GM18499 (cell line): Measurements from ENCODE around the gene SMYD3.

Experiments used
- ATAC-seq: cut with Tn5 transposase; IDR thresholded peaks from one replicate; pipeline ENCODE4 v1.9.1; 2021; ENCODE audit warnings: moderate number of reproducible peaks; ENCODE audit not compliant: insufficient read depth, unreplicated experiment

Gene SMYD3

DNA sequence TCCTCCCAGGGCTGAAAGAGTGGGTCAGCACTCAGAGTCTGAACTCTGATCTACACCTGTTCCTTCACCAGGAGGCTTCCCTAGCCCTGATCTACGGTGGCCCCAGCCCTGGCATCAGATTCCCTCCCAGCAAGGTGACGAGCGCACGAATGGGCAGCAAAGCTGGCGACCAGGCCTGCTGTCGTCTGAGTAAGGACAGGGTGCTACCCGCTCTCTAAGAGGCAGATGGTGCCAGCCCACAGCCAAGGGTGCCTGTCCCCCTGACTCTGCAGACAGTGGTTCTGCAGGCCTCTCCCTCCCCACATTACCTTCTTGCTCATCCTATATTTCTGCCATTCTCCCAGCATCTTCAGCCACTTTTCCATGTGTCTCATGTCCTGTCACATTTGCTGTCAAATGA lies 10.3 kb upstream of the SMYD3 start:
- ATAC-seq, result no peak

- ATAC-seq, result no peak
Observed at GRCh38 chr1:246516126-246516525, 9.0 kb upstream of the SMYD3 start.

- no peak for ATAC-seq
Observed at GRCh38 chr1:246515390-246516005, 8.4 kb upstream of the SMYD3 start.

GRCh38 chr1:246513619-246514343 lies 6.7 kb upstream of the SMYD3 start:
- ATAC-seq, result no peak

- no peak for ATAC-seq
Observed at GRCh38 chr1:246513041-246513440, 6.0 kb upstream of the SMYD3 start.

DNA sequence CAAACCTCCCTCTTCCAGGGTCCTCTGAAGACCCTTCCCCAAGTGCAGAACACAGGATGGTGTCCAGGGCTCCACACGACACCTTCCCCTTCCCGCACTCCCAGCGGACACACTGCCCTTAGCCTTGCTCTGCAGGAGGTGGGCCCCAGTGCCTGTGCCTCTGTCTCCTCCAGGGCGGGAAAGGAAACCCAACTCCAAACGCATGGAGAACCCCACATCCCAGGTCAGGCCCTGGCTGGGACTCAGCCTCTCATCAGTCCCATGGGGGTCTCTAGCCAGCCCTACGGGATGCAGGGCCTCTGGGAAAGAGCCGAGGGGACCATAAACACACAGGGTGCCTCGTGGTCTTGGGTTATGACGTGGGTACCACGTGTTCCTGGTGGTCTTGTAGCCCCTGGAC lies 5.6 kb upstream of the SMYD3 start:
- no peak for ATAC-seq

DNA sequence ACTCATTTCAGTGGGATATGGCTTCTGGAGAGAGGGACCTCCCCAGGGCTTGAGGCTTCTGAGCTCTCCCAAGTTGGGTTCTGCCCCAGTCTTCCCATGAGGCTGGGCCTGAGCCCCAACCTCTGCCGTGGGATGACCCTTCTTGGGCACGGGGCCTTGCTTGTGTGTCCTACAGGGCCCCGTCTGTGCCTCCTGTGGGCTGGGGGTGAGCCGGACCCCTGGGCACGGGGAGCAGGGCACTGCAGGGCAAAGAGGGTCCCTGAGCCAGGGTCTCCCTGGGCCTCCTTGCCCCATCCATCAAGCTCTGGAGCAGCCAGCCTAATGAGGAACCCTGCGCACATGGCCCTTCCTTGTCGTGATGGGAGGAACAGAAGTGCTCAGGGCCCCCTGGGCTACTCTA lies 5.2 kb upstream of the SMYD3 start:
- no peak for ATAC-seq

- no peak for ATAC-seq
Observed at GRCh38 chr1:246511203-246511602, 4.1 kb upstream of the SMYD3 start.

DNA sequence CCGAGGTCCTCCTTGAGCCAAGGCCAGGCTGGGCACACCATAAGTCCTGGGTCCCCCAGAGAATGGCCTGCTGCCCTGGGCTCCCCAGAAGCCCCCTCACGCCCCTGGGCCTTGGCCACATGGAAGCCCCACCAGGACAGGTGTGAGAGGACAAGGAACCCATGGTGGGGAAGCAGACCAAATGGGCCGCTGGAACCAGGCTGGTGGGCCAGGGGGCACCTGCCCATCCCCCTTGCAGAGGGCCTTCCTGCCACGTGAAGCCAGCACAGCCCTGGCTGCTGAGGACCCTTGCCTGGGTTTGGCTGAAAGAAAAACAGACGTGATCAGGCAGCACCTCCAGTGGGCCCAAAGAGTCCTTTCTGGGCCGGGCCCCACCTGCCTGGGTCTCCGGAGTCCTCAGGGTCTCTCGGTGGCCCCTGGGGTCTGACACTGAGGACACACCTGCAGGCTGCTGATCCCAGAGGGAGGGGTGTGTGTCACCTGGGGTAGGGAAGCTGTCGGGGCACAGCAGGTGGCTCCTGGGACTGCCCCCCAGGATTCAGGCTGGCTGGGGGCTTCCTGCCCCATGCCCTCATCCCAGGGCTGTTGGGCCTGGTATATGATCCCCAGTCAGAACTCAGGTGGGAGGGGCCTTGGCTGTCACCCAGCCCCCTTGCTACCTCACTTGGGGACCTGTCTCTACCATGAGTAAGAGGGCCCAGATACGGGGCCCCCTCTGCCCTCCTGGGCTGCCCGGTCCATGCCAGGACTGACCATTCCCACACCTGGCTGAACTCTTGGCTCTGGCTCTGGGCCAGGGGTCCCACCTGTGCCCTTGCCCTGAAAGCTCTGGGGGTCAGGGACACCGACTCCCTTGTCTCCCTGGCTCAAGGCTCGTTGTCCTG lies 3.3 kb upstream of the SMYD3 start:
- no peak for ATAC-seq

GRCh38 chr1:246508897-246509688 lies 2.0 kb upstream of the SMYD3 start:
- no peak for ATAC-seq

GRCh38 chr1:246506367-246506673 lies 759 bp downstream of the SMYD3 start:
- no peak for ATAC-seq

GRCh38 chr1:246503341-246503740 lies 3.7 kb downstream of the SMYD3 start:
- ATAC-seq, result no peak

- no peak for ATAC-seq
Observed at GRCh38 chr1:246497331-246497915, 9.7 kb downstream of the SMYD3 start.

- no peak for ATAC-seq
Observed at GRCh38 chr1:246492611-246493245, 14.4 kb downstream of the SMYD3 start.

DNA sequence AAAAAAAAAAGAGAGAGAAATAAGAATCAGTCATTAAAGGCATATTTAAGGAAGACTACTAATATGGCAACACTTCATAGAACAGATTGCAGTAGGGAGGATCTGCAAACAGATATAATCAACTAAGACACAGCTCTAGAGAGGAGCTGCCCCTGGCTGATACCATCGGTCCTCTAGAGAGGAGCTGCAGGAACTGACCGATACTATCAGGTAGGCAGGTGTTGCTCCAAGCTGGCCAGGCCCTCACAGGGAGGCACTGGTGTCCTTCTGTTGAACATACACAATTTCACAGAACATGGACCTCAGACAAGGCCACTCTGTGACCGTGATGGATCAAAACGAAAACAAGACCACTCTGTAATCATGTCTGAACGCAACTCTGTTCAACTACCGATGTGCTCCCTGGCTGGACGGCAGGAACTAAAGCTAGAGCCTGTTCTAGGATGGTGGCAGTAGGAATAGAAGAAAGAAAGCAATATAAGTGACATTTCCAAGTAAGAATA lies 15.5 kb downstream of the SMYD3 start:
- ATAC-seq, result no peak

- ATAC-seq, result no peak
Observed at GRCh38 chr1:246488674-246489073, 18.4 kb downstream of the SMYD3 start.

DNA sequence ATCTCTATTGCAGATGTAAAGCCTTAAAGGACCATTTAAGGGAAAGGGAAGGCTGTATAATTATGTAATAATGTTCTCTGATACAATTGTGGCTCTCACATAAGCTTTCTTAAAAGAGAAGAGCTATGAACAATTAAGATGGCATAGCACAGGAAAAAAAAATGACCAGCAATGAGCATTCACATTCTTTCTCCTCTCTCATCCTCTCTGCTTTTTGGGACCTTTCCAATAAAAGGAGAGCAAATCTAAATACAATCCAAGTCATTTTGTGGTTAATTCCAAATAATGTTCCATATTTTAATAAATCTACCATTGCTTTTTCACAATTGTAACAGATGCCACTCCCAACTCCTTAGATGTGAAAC lies 23.5 kb downstream of the SMYD3 start:
- no peak for ATAC-seq

DNA sequence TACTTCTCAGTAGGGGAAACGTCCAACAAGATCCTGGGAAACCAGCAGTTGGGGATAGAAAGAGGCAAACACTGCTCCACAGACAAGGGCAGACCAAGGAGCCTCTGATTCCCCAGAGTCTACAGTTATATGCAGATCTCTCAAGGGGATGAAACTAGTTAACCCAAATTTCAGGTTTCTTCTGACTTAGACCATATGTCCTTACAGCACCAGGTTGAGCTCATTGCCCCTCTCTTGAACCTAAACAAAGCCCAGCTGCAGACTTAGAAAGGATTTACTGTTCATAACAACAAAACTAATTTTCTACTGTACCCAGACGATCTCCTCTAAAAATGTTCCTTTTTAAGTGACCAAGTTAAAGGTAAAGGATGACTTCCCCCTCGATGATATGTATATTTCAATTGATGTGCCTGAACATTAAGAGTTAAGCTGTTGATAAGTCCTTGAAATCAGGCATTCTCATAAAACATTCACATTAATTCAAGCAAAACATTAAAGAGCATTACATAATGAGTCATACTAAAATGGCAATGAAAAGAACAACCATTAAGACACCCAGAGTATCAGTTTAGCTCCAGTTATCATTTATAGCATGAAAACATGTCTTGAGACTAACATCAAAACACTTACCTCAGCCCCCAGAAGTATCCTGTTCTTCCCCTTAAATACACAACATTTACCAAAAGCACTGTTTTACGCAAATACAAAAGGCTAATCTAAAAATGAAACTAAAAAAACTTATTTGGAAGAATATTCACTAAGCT lies 24.1 kb downstream of the SMYD3 start:
- no peak for ATAC-seq

DNA sequence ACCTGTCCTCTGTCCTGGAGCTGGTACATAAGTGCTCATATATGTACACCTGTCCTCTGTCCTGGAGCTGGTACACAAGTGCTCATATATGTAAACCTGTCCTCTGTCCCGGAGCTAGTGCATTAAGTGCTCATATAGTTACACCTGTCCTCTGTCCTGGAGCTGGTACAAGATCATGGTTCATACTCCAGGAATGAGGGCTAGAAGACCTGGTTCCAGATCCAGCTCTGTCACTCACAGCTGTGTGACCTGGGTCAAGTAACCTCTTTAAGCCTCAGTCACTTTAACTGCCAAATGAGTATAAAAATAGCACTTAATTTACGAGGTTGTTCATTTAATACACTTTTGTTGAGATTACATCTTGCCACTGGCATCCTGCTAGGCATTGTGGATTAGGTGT lies 28.0 kb downstream of the SMYD3 start:
- ATAC-seq, result no peak
